Parathyroid adenoma (tissue), 2 donors: ENCODE data around the gene SATB2.

Experiments
- H2AFZ ChIP-seq: fragments of 300-600 bp; sonication (generic); one replicate; pipeline ENCODE4 v1.7.0; 2017; ENCODE audit warnings: antibody characterized with exemption, mild to moderate bottlenecking
- H3K27ac ChIP-seq: fragments of 300-600 bp; sonication (generic); one replicate; pipeline ENCODE4 v1.7.0; 2017
- H3K27me3 ChIP-seq: fragments of 300-600 bp; sonication (generic); one replicate; pipeline ENCODE4 v1.7.0; 2017; ENCODE audit warnings: low read length; ENCODE audit not compliant: control insufficient read depth, insufficient read depth
- H3K36me3 ChIP-seq: fragments of 300-600 bp; sonication (generic); one replicate; pipeline ENCODE4 v1.7.0; 2017; ENCODE audit warnings: low read length; ENCODE audit not compliant: control insufficient read depth, insufficient read depth
- H3K4me1 ChIP-seq: fragments of 300-600 bp; sonication (generic); one replicate; pipeline ENCODE4 v1.7.0; 2017; ENCODE audit warnings: control low read depth
- H3K4me2 ChIP-seq: fragments of 300-600 bp; sonication (generic); one replicate; pipeline ENCODE4 v1.7.0; 2017; ENCODE audit warnings: low read length
- H3K4me3 ChIP-seq: fragments of 300-600 bp; sonication (generic); one replicate; pipeline ENCODE4 v1.7.0; 2017; ENCODE audit warnings: low read depth, low read length
- H3K79me2 ChIP-seq: fragments of 300-600 bp; sonication (generic); one replicate; pipeline ENCODE4 v1.7.0; 2017; ENCODE audit warnings: control low read depth
- H3K9ac ChIP-seq: fragments of 300-600 bp; sonication (generic); one replicate; pipeline ENCODE4 v1.7.0; 2017; ENCODE audit warnings: mild to moderate bottlenecking
- H3K9me3 ChIP-seq: fragments of 300-600 bp; sonication (generic); one replicate; pipeline ENCODE4 v1.7.0; 2017; ENCODE audit warnings: low read length; ENCODE audit not compliant: control insufficient read depth
- TF ChIP-seq, protein P1 (sequence below): fragments of 300-600 bp; sonication (generic); IDR thresholded peaks from one replicate; pipeline ENCODE4 v1.7.0; 2017; ENCODE audit warnings: antibody characterized with exemption, mild to moderate bottlenecking
- donor health status: primary hyperparathyroidism.

The SATB2 gene

DNA sequence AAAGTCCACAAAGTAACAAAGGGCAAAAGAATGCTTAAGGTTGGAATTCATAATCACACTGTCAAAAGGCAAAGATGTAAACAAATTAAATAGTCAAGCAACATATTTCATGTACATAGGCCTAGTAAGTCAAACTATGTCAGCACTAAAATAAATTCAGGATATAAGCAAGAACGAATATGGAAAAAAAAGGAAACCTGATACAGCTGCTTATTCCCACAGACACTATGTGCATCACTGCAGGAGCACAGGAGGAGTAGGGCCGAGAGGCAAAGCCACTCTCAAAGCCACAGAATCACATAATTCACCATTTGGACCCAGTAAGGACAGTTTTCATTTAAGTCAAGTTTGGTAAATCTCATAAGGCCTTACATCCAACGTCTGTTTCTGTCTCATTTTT lies 116.6 kb downstream of the SATB2 start:
- H3K9ac ChIP-seq = no peak overlapping the region
- no peak overlapping the region for H3K4me2 ChIP-seq
- H3K79me2 ChIP-seq = no peaks in the 10 kb centered on the region
- H2AFZ ChIP-seq = no peak overlapping the region
- no peaks in the 10 kb centered on the region for H3K27me3 ChIP-seq
- no peaks in the 10 kb centered on the region for H3K36me3 ChIP-seq
- no peaks in the 10 kb centered on the region for H3K4me1 ChIP-seq
- H3K9me3 ChIP-seq = no peaks in the 10 kb centered on the region
- TF ChIP-seq, protein P1, sequence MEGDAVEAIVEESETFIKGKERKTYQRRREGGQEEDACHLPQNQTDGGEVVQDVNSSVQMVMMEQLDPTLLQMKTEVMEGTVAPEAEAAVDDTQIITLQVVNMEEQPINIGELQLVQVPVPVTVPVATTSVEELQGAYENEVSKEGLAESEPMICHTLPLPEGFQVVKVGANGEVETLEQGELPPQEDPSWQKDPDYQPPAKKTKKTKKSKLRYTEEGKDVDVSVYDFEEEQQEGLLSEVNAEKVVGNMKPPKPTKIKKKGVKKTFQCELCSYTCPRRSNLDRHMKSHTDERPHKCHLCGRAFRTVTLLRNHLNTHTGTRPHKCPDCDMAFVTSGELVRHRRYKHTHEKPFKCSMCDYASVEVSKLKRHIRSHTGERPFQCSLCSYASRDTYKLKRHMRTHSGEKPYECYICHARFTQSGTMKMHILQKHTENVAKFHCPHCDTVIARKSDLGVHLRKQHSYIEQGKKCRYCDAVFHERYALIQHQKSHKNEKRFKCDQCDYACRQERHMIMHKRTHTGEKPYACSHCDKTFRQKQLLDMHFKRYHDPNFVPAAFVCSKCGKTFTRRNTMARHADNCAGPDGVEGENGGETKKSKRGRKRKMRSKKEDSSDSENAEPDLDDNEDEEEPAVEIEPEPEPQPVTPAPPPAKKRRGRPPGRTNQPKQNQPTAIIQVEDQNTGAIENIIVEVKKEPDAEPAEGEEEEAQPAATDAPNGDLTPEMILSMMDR = no peak
- H3K4me3 ChIP-seq = no peak overlapping the region
- H3K27ac ChIP-seq = no peak overlapping the region

DNA sequence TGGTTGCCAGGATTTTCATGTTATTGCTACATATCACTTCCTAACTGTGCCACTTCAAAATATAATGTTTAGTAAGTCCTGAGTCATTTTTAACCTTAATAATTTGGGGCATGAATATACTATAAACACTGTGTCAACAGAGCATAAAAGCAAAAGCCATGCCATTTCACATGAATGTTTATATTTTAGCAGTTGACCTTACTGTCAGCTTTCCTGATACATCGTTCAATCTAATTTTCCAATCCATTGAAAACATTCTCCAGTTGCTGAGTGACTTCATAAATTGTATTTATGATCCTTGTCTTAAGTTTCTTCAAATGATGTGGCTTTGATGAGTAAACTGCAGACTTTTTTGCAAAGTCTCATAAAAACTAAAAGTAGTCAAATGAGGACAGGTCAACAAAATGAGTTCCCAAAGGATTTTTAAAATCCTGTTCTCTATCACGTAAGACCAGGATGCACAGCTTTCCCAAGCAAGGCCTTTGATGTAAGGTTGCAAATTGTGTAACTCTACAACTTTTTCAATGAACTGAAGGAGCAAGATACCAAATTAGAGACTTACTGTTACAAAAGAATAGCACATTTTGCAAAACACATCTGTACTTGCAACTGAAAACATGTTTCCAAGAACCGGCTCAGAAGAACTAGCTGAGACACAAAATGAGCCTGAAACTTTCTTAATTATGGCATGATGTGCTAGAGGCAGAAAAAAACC lies 117.7 kb downstream of the SATB2 start:
- Histone ChIP-seq H3K9me3 (no peaks in the 10 kb centered on the region), H2AFZ (no peak overlapping the region), H3K79me2 (no peaks in the 10 kb centered on the region), H3K9ac (no peak overlapping the region), H3K4me3 (no peak overlapping the region), H3K27ac (no peak overlapping the region), H3K4me2 (no peak overlapping the region), H3K27me3 (no peaks in the 10 kb centered on the region), H3K36me3 (no peaks in the 10 kb centered on the region), H3K4me1 (no peaks in the 10 kb centered on the region)
- TF ChIP-seq, protein P1 = no peak

DNA sequence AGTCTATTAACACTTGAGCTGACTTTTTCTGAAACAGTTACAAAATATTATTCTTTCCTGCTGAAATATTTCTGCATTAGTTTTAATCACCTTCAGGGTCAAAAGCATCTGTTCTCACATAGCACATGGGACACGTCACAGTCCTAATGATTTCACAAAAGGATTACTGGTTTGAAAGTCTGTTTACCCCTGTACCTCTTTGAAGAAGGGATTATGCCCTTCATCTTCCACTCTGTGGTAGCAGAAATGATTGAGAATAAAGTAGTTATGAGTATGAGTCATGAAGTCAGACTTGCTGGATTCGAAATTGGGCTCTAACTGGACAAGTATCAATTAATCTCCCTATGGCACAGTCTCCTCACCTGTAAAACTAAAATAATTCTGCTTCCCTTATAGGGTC lies 121.2 kb downstream of the SATB2 start:
- H3K4me1 ChIP-seq = no peaks in the 10 kb centered on the region
- no peak overlapping the region for H3K4me2 ChIP-seq
- H3K4me3 ChIP-seq = no peak overlapping the region

DNA sequence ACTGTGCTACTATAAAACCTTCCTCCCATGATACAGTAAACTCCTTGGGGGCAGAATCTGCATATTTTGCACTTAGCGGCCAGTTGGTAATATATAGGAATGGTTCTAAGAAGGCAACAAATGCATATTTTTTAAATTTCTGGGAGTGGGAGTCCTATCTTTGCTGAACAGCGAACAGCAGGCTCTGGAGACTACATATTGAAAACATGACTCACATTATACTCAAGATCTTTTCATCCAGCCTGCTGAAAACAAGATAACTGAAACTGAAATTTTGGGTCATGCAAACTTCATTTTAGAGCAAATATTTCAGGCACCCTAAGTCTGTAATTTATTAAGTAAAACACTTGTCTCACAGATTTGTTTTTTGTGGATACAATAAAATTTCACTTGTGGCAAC lies 122.2 kb downstream of the SATB2 start:
- no peaks in the 10 kb centered on the region for H3K79me2 ChIP-seq
- no peak overlapping the region for H3K4me3 ChIP-seq
- H3K4me1 ChIP-seq = no peaks in the 10 kb centered on the region
- no peaks in the 10 kb centered on the region for H3K9me3 ChIP-seq
- no peak overlapping the region for H2AFZ ChIP-seq
- TF ChIP-seq, protein P1 = no peak
- H3K9ac ChIP-seq = no peak overlapping the region
- no peak overlapping the region for H3K4me2 ChIP-seq
- H3K27ac ChIP-seq = no peak overlapping the region
- no peaks in the 10 kb centered on the region for H3K36me3 ChIP-seq
- H3K27me3 ChIP-seq = no peaks in the 10 kb centered on the region

More for the DNA sequence above, 121.2 kb downstream of the SATB2 start:
- Histone ChIP-seq H3K9ac (no peak overlapping the region), H2AFZ (no peak overlapping the region), H3K27me3 (no peaks in the 10 kb centered on the region), H3K36me3 (no peaks in the 10 kb centered on the region), H3K9me3 (no peaks in the 10 kb centered on the region), H3K79me2 (no peaks in the 10 kb centered on the region), H3K27ac (no peak overlapping the region)
- TF ChIP-seq, protein P1 = no peak

DNA sequence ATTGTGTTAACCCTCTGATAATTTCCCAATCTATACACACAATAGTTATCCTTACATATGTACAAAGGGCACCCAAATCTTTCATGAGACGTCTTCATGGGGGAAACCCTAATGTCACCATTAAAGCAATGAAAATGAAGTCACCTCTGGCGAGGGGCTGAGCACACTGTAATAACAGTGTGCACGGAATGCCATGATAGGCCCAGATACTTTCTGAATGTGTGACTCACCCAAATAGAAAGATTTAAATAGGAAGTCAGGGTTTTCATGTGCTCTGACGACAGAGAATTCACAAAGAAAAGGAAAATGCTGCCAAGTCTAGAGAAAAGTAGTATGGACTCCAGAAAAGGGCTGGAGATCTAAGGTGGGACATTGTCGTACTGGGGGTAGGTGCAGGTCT lies 128.3 kb downstream of the SATB2 start:
- Histone ChIP-seq H3K79me2 (no peaks in the 10 kb centered on the region), H3K9me3 (no peaks in the 10 kb centered on the region), H2AFZ (no peak overlapping the region), H3K9ac (no peak overlapping the region), H3K4me2 (no peak overlapping the region), H3K4me3 (no peak overlapping the region), H3K27ac (no peak overlapping the region), H3K4me1 (no peaks in the 10 kb centered on the region), H3K27me3 (no peaks in the 10 kb centered on the region), H3K36me3 (no peaks in the 10 kb centered on the region)
- TF ChIP-seq, protein P1 = no peak
